Measurements from ENCODE around the gene MAPK8IP1. TPM values are rescaled to one million over a fixed set of nuclear protein-coding genes. Genes with fewer than 3 reads are reported as not detected.

Gene MAPK8IP1
- polyA plus RNA-seq, 1 donor (not counting 4 experiments of a cell fraction or from before 2014, with no cell fraction given), result 0.51 TPM

GRCh38 chr11:45913514-45913913 is 28.1 kb downstream of the MAPK8IP1 start:
- Histone ChIP-seq H3K9me3 (ENCODE audit: control insufficient read depth, low read depth, low read length) (no peaks in the 10 kb centered on the region), H3K9ac (ENCODE audit: control insufficient read depth, extremely low read depth, insufficient read depth, low read length) (no peak overlapping the region), H3K27me3 (ENCODE audit: control insufficient read depth, extremely low read depth, insufficient read depth, low read length) (no peaks in the 10 kb centered on the region), H3K4me2 (ENCODE audit: control insufficient read depth, extremely low read depth, insufficient read depth, low read depth, low read length) (no peak overlapping the region), H3K36me3 (ENCODE audit: control insufficient read depth in 2 of 2, extremely low read depth in 1 of 2, insufficient read depth in 2 of 2, low read length in 2 of 2) (peaks cover 24 to 28% of the 10 kb centered on the region in 2 experiments), H3K9me1 (ENCODE audit: control insufficient read depth, extremely low read depth, insufficient read depth, low read length) (no peaks in the 10 kb centered on the region), H3K4me1 (ENCODE audit: control insufficient read depth, extremely low read depth, insufficient read depth, low read length) (peaks cover 8% of the 10 kb centered on the region), H3K27ac (ENCODE audit: control insufficient read depth, insufficient read depth, low read length) (no peak overlapping the region), H4K20me1 (ENCODE audit: control insufficient read depth, extremely low read depth, insufficient read depth, low read length) (no peaks in the 10 kb centered on the region), H2AFZ (ENCODE audit: control insufficient read depth, low read length) (no peak overlapping the region), H3K4me3 (ENCODE audit: control insufficient read depth in 2 of 3, extremely low read depth in 1 of 3, insufficient read depth in 2 of 3, low read depth in 1 of 3, low read length in 3 of 3) (no peak overlapping the region), H3K79me2 (ENCODE audit: control insufficient read depth, insufficient read depth, low read length) (peaks cover 23% of the 10 kb centered on the region)
- no peak for TF ChIP-seq EZH2 (IDR thresholded peaks at IDR 0.05; ENCODE audit: low read length)
- FAIRE-seq, result no peak
- DNase-seq (ENCODE audit: low read depth, low spot score), result no peak
- dilution Hi-C loops (cut with MboI; ENCODE audit: extremely low pct_ligation_motif_present, low sequenced_read_pairs), result no loop called here

DNA sequence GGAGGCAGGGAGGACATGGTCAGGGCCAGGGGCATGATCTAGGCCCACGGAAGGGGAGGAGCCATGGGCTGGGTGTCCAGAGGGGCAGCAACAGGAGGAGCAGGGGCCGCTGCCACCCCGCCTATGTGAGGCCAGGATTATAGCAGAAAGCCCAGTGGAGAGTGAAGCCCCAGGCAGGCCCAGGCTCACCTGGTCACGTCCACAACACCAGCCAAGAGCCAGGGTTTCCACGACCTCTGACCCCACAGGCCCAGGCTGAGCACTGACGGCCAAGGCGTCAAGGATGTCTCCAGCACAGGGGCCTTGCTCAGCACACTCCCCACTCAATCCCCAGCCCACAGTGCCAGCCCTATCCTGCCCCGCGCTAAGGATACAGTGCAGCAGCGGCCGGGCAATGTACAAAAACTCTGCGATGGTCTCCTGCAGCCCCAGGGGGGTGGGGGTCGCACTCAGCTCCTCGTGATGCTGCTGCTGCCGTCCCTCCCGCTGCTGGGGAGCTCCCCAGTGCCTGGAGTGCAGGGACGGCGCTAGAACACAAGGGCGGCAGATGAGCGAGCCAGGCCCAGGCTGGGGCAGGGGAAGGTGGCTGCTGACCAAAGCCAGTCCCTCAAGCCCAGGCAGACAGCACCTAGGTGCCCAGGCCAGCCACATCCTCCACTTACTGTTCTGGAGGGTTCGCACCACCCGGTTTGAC is 28.6 kb downstream of the MAPK8IP1 start:
- Histone ChIP-seq H3K9me3 (ENCODE audit: control insufficient read depth, low read depth, low read length) (no peaks in the 10 kb centered on the region), H3K9me1 (ENCODE audit: control insufficient read depth, extremely low read depth, insufficient read depth, low read length) (peaks cover under 1% of the 10 kb centered on the region), H2AFZ (ENCODE audit: control insufficient read depth, low read length) (no peak overlapping the region), H4K20me1 (ENCODE audit: control insufficient read depth, extremely low read depth, insufficient read depth, low read length) (no peaks in the 10 kb centered on the region), H3K27ac (ENCODE audit: control insufficient read depth, insufficient read depth, low read length) (no peak overlapping the region), H3K4me1 (ENCODE audit: control insufficient read depth, extremely low read depth, insufficient read depth, low read length) (peaks cover 8% of the 10 kb centered on the region), H3K36me3 (ENCODE audit: control insufficient read depth in 2 of 2, extremely low read depth in 1 of 2, insufficient read depth in 2 of 2, low read length in 2 of 2) (peaks cover 24% of the 10 kb centered on the region in 2 experiments), H3K9ac (ENCODE audit: control insufficient read depth, extremely low read depth, insufficient read depth, low read length) (no peak overlapping the region), H3K27me3 (ENCODE audit: control insufficient read depth, extremely low read depth, insufficient read depth, low read length) (no peaks in the 10 kb centered on the region), H3K4me3 (ENCODE audit: control insufficient read depth in 2 of 3, extremely low read depth in 1 of 3, insufficient read depth in 2 of 3, low read depth in 1 of 3, low read length in 3 of 3) (no peak overlapping the region), H3K4me2 (ENCODE audit: control insufficient read depth, extremely low read depth, insufficient read depth, low read depth, low read length) (no peak overlapping the region), H3K79me2 (ENCODE audit: control insufficient read depth, insufficient read depth, low read length) (peaks cover 23% of the 10 kb centered on the region)
- DNase-seq (ENCODE audit: low read depth, low spot score) (no peak), FAIRE-seq (no peak)
- TF ChIP-seq EZH2 (IDR thresholded peaks at IDR 0.05; ENCODE audit: low read length) (no peak), CTCF (optimal IDR thresholded peaks at IDR 0.05 in 1 of 3, IDR thresholded peaks at IDR 0.05 in 1 of 3, conservative IDR thresholded peaks at IDR 0.05 in 1 of 3; ENCODE audit: extremely low read depth in 1 of 3, insufficient read depth in 2 of 3, low read length in 3 of 3) (no peak)
- dilution Hi-C loops (cut with MboI; ENCODE audit: extremely low pct_ligation_motif_present, low sequenced_read_pairs), result no loop called here

Measured in keratinocyte (primary cell).